Smooth muscle cell (in vitro differentiated cells): ENCODE measurements around the gene LALBA. TPM values are rescaled to one million over a fixed set of nuclear protein-coding genes. Genes with fewer than 3 reads are reported as not detected.

Source experiments
- polyA plus RNA-seq: library from polyadenylated mRNA; unstranded; fragments of >200 nt; fragmentation: Nextera tagmentation; extraction: Ambion mirVana; gene quantifications from 2 replicates; pipeline ENCODE4 v1.2.1, GENCODE V29; 2016
- total RNA-seq: library from RNA; depleted of rRNA; stranded (reverse); fragments of >200 nt; gene quantifications from 2 replicates; pipeline ENCODE4 v1.2.3, GENCODE V29; 2014

The LALBA gene
- total and polyA plus RNA-seq, 2 experiments from 2014 or later, result not detected

Other genes with a start within 250 kb of the LALBA start
- 28.1 and 61.4 TPM in 2 replicates for gene ZNF641, start 219.1 kb downstream of the LALBA start, total RNA-seq
- 19.4 and 22.6 TPM in 2 replicates for gene ZNF641, start 219.1 kb downstream of the LALBA start, polyA plus RNA-seq
- gene ANP32D, start 97.5 kb downstream of the LALBA start, total RNA-seq, result not detected in 2 replicates
- not detected in 2 replicates for gene ANP32D, start 97.5 kb downstream of the LALBA start, polyA plus RNA-seq
- 0.45 TPM in 1 of 2 replicates, not detected in the other for gene C12orf54, start 87.5 kb downstream of the LALBA start, total RNA-seq
- gene C12orf54, start 87.5 kb downstream of the LALBA start, polyA plus RNA-seq, result 1.1 and 2.6 TPM in 2 replicates
- gene OR8S1, start 44.4 kb downstream of the LALBA start, total RNA-seq, result not detected in 2 replicates
- gene OR8S1, start 44.4 kb downstream of the LALBA start, polyA plus RNA-seq, result not detected in 2 replicates
- 40.7 and 79.0 TPM in 2 replicates for gene KANSL2, start 112.2 kb upstream of the LALBA start, total RNA-seq
- gene KANSL2, start 112.2 kb upstream of the LALBA start, polyA plus RNA-seq, result 27.9 and 29.7 TPM in 2 replicates
- 38.4 and 39.7 TPM in 2 replicates for gene CCNT1, start 146.7 kb upstream of the LALBA start, total RNA-seq
- gene CCNT1, start 146.7 kb upstream of the LALBA start, polyA plus RNA-seq, result 7.5 and 8.6 TPM in 2 replicates
- 23.4 and 31.0 TPM in 2 replicates for gene ADCY6, start 219.0 kb upstream of the LALBA start, total RNA-seq
- 18.8 and 21.5 TPM in 2 replicates for gene ADCY6, start 219.0 kb upstream of the LALBA start, polyA plus RNA-seq
- gene CACNB3, start 248.4 kb upstream of the LALBA start, total RNA-seq, result 16.7 and 18.5 TPM in 2 replicates
- gene CACNB3, start 248.4 kb upstream of the LALBA start, polyA plus RNA-seq, result 21.7 and 33.4 TPM in 2 replicates